Natural killer cell (primary cell): ENCODE results near the gene NFATC4. TPM values are rescaled to one million over a fixed set of nuclear protein-coding genes. Genes with fewer than 3 reads are reported as not detected.

Experiments used
- ATAC-seq, 3 donors: fragments of 150-1000 bp in 2 of 3; fragments of 200-7000 bp in 1 of 3; cut with Tn5 transposase; 1 replicate in 1 of 3; 2 replicates in 2 of 3; pipeline ENCODE4 v1.10.0; 2021; ENCODE audit warnings: mild to moderate bottlenecking in 2 of 3, moderate library complexity in 2 of 3
- DNase-seq, 2 donors: peaks; one replicate each; pipeline versions ENCODE4 v3.0.0 to v3.0.0-alpha.2; 2013 to 2021; ENCODE audit warnings: mixed read lengths in 1 of 2
- H3K27ac ChIP-seq: one replicate; pipeline ENCODE4 v1.5.1; 2013; ENCODE audit warnings: mild to moderate bottlenecking, low read length
- H3K27me3 ChIP-seq: one replicate; pipeline ENCODE4 v1.6.1; 2013; ENCODE audit warnings: low read length; ENCODE audit not compliant: control insufficient read depth, insufficient read depth
- H3K36me3 ChIP-seq: one replicate; pipeline ENCODE4 v1.6.1; 2013; ENCODE audit warnings: low read length; ENCODE audit not compliant: control insufficient read depth, insufficient read depth
- H3K4me1 ChIP-seq: one replicate; pipeline ENCODE4 v1.6.1; 2013; ENCODE audit warnings: low read length; ENCODE audit not compliant: control insufficient read depth, insufficient read depth
- H3K4me3 ChIP-seq: one replicate; pipeline ENCODE4 v1.5.1; 2013; ENCODE audit warnings: low read length
- H3K9me3 ChIP-seq: one replicate; pipeline ENCODE4 v1.6.1; 2013; ENCODE audit warnings: low read length; ENCODE audit not compliant: control insufficient read depth, insufficient read depth
- H3K27ac Mint-ChIP-seq, 2 donors: one replicate each; pipeline ENCODE4 v1.8.0; 2022; ENCODE audit warnings: mild to moderate bottlenecking in 2 of 2, mixed read lengths in 2 of 2, moderate library complexity in 1 of 2
- H3K27me3 Mint-ChIP-seq, 2 donors: one replicate each; pipeline ENCODE4 v1.8.0; 2022; ENCODE audit warnings: low read depth in 2 of 2, mixed read lengths in 2 of 2
- H3K36me3 Mint-ChIP-seq: one replicate; pipeline ENCODE4 v1.8.0; 2022; ENCODE audit warnings: mixed read lengths
- H3K4me1 Mint-ChIP-seq, 2 donors: one replicate each; pipeline ENCODE4 v1.8.0; 2022; ENCODE audit warnings: mixed read lengths in 2 of 2
- H3K4me3 Mint-ChIP-seq: one replicate; pipeline ENCODE4 v1.8.0; 2022; ENCODE audit warnings: mild to moderate bottlenecking, moderate library complexity, mixed read lengths
- H3K9me3 Mint-ChIP-seq, 2 donors: one replicate each; pipeline ENCODE4 v1.8.0; 2022; ENCODE audit warnings: mixed read lengths in 2 of 2
- WGBS: methylation state at CpG from one replicate; pipeline ENCODE4 v1.1.7; 2013; ENCODE audit warnings: missing lambda C conversion rate; ENCODE audit not compliant: insufficient coverage; 5-methylcytosine and 5-hydroxymethylcytosine counted together
- intact Hi-C: fragments of 100-400 bp; cut with micrococcal nuclease; formaldehyde crosslinking; loops from one replicate; pipeline ENCODE4 v1.14.2; 2022
- total RNA-seq, 4 donors: library from RNA; stranded (reverse); fragments of 120-200 nt in 1 of 4; gene quantifications; one replicate each; pipeline versions ENCODE4 v1.2.3 to v1.2.4, GENCODE V29; 2013 to 2022
- TF ChIP-seq, protein P1 (sequence below): fragments of 200-600 bp; IDR thresholded peaks from one replicate; pipeline ENCODE4 v1.8.0; 2022; ENCODE audit warnings: antibody characterized with exemption

NFATC4 gene
- total RNA-seq, 3 donors from 2014 or later (not counting 1 experiment from before 2014, with no cell fraction given) = not detected

DNA sequence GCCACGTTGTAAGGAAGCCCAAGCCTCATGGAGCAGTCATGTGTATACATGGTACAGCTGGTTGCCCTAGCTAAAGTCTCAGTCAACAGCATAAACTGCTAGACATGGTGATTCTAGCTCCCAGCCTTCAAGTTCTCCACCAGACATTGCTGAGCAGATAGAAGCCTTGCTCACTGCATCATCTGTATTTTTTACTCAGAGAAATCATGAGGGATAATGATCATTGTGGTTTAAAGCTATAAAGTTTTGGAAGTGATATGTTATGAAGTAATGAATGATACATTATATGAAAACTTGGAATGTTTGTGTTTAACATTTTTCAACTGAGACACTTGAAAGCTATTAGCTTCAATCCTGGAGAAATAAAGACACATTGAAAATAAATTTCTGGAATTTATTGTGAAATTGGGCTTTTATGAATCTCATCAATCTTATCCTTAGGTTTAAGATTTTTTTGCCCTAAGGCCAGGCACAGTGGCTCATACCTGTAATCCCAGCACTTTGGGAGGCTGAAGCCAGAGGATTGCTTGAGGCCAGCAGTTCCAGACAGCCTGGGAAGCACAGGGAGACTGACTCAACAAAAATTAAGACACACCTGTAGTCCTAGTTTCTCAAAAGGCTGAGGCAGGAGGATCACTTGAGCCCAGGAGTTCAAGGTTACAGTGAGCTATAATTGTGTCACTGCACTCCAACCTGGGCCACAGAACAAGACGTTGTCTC, 5.6 kb upstream of the NFATC4 start:
- Histone ChIP-seq H3K4me1 (peaks cover 20% of the 10 kb centered on the region), H3K27me3 (peaks cover 23% of the 10 kb centered on the region), H3K4me3 (no peak overlapping the region), H3K9me3 (no peaks in the 10 kb centered on the region), H3K36me3 (no peaks in the 10 kb centered on the region), H3K27ac (no peak overlapping the region)
- intact Hi-C loops = no loop called here
- Mint-ChIP-seq H3K9me3 (no peaks in the 10 kb centered on the region), H3K36me3 (no peaks in the 10 kb centered on the region), H3K27me3 (peaks cover 36 to 52% of the 10 kb centered on the region in 2 donors), H3K4me3 (no peak overlapping the region), H3K4me1 (peaks cover 17% of the 10 kb centered on the region in 2 donors), H3K27ac (no peak overlapping the region)
- no peak for DNase-seq
- no peak for ATAC-seq
- 50% methylated on average over 1 of the region's 2 CpGs for WGBS
- TF ChIP-seq, protein P1, sequence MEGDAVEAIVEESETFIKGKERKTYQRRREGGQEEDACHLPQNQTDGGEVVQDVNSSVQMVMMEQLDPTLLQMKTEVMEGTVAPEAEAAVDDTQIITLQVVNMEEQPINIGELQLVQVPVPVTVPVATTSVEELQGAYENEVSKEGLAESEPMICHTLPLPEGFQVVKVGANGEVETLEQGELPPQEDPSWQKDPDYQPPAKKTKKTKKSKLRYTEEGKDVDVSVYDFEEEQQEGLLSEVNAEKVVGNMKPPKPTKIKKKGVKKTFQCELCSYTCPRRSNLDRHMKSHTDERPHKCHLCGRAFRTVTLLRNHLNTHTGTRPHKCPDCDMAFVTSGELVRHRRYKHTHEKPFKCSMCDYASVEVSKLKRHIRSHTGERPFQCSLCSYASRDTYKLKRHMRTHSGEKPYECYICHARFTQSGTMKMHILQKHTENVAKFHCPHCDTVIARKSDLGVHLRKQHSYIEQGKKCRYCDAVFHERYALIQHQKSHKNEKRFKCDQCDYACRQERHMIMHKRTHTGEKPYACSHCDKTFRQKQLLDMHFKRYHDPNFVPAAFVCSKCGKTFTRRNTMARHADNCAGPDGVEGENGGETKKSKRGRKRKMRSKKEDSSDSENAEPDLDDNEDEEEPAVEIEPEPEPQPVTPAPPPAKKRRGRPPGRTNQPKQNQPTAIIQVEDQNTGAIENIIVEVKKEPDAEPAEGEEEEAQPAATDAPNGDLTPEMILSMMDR = no peak

DNA sequence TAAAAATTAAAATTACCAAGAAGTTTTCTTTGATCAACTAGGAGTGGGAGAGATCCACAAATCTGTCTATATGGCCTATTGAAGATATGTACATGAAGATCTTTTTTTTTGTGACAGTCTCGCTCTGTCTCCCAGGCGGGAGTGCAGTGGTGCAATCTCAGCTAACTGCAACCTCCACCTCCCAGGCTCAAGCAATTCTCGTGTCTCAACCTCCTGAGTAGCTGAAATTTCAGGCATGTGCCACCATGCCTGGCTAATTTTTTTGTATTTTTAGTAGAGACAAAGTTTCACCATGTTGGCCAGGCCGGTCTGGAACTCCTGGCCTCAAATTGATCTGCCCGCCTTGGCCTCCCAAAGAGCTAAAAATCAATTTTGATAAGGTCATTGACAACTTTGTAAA, 4.6 kb upstream of the NFATC4 start:
- WGBS = 82% methylated on average over 5 of the region's 5 CpGs
- Mint-ChIP-seq H3K27me3 (peaks cover 40 to 49% of the 10 kb centered on the region in 2 donors), H3K9me3 (no peaks in the 10 kb centered on the region)

DNA sequence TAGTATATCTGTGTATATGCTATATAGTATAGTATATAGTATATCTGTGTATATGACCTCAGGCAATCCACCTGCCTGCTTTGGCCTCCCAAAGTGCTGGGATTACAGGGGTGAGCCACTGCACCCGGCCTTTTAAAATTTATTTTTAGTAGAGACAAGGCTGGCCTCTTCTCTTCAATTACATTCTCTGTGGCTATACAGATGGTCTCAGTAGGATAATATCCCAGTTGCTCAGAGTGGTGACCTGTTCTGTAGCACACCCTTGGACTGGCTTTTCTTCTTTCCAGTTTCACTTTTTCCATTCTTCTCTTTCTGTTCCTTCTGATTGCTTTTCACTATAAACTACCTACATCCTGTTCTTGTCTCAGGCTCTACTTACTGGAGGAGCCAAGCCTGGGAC, 3.1 kb upstream of the NFATC4 start:
- H3K9me3 Mint-ChIP-seq = no peaks in the 10 kb centered on the region
- no peak overlapping the region for H3K27ac ChIP-seq
- no peaks in the 10 kb centered on the region for H3K36me3 Mint-ChIP-seq
- no peak overlapping the region for H3K4me3 ChIP-seq
- WGBS = 75% methylated on average over 1 of the region's 1 CpG
- TF ChIP-seq, protein P1 = no peak
- peaks cover 46 to 47% of the 10 kb centered on the region in 2 donors for H3K27me3 Mint-ChIP-seq
- no peaks in the 10 kb centered on the region for H3K36me3 ChIP-seq
- H3K27me3 ChIP-seq = peaks cover 39% of the 10 kb centered on the region
- no peak overlapping the region for H3K27ac Mint-ChIP-seq
- ATAC-seq = no peak
- H3K9me3 ChIP-seq = no peaks in the 10 kb centered on the region
- no peak for DNase-seq
- peaks cover 19 to 34% of the 10 kb centered on the region in 2 donors for H3K4me1 Mint-ChIP-seq
- H3K4me3 Mint-ChIP-seq = no peak overlapping the region
- intact Hi-C loops = loop anchor here (1.0 to 5.0 kb wide), 3 partner anchors 33 to 71 kb away; no protein-coding TSS in a partner anchor
- H3K4me1 ChIP-seq = peaks cover 37% of the 10 kb centered on the region

More for the DNA sequence above, 4.6 kb upstream of the NFATC4 start:
- Histone ChIP-seq H3K4me3 (no peak overlapping the region), H3K27me3 (peaks cover 32% of the 10 kb centered on the region), H3K27ac (no peak overlapping the region), H3K4me1 (peaks cover 30% of the 10 kb centered on the region), H3K9me3 (no peaks in the 10 kb centered on the region), H3K36me3 (no peaks in the 10 kb centered on the region)
- DNase-seq (no peak), ATAC-seq (no peak)
- intact Hi-C loops = no loop called here
- Mint-ChIP-seq H3K36me3 (no peaks in the 10 kb centered on the region), H3K4me1 (peaks cover 19 to 27% of the 10 kb centered on the region in 2 donors), H3K4me3 (no peak overlapping the region), H3K27ac (no peak overlapping the region)
- TF ChIP-seq, protein P1 = no peak
